Jurkat, Clone E6-1 (cell line): ENCODE measurements around the gene COL7A1.
A peak's percentile ranks its signal among the peaks of the same experiment; 100 is the strongest.
"Not testable (repeated sequence)": the region's sequence is repeated elsewhere in the genome, so short reads cannot be mapped to it uniquely, and the experiment has no call there.

Source experiments
- DNase-seq: peaks from one replicate; pipeline ENCODE4 v3.0.0-alpha.2; 2011; ENCODE audit warnings: low read depth, low spot score
- H3K4me3 ChIP-seq: 2 replicates; pipeline ENCODE4 v1.5.1; 2011; ENCODE audit warnings: mild to moderate bottlenecking, low read length, control low read depth, moderate library complexity

COL7A1 gene

DNA sequence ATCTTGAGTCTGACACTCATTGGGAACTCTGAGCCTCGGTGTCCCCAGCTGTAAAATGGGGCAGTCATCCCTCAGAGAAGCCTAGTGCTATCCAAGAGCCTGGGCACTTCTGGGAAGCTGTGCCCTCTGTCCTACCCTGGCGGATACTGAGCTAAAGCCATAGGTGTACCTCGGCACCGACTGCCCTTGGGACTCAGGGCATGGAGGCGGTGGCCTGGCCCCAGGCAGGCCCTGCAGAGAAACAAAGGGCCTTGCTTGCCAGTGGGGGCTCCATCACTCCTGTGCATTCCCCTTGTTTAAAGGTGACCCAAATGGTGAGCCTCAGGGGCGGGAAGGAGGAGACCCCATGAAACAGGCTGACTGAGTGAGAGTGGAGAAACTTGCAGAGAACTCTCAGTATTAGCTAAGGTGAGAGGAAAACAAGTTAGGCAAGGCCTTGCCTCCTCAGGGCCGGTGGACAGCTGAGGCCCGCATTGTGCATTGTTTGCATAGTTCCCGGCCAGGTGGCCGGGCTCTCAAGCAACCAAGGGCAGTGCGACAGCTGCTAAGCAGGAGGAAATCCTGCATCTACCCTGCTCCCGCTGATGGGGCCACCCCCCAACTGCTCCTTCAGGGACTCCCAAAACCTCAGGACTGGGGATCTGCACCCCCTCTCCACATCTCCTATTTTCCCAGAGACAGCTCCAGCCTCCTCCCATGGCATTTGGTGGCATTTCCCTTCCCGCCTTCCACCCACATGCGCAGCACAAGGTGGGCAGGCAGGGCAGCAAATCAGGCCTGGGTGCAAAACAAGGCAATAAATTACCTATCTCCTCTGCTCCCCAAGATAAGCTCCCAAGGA, 42.8 kb downstream of the COL7A1 start:
- no peak for DNase-seq
- H3K4me3 ChIP-seq: no peak overlapping the region

DNA sequence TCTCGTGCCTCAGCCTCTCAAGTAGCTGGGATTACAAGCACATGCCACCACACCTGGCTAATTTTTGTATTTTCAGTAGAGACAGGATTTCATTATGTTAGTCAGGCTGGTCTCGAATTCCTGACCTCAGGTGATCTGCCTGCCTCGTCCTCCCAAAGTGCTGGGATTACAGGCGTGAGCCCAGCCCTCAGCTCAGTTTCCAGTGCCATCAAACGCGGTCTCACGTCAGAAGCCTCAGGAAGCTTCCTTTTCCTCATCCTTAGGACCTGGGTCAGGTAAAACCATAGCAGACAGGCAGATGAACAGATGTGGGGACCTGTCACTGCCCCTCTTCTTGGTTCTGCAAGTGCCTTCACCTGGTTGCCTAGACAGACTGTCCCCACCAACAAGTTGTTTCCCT, 43.5 kb downstream of the COL7A1 start:
- H3K4me3 ChIP-seq, DNase-seq: not testable (repeated sequence)

DNA sequence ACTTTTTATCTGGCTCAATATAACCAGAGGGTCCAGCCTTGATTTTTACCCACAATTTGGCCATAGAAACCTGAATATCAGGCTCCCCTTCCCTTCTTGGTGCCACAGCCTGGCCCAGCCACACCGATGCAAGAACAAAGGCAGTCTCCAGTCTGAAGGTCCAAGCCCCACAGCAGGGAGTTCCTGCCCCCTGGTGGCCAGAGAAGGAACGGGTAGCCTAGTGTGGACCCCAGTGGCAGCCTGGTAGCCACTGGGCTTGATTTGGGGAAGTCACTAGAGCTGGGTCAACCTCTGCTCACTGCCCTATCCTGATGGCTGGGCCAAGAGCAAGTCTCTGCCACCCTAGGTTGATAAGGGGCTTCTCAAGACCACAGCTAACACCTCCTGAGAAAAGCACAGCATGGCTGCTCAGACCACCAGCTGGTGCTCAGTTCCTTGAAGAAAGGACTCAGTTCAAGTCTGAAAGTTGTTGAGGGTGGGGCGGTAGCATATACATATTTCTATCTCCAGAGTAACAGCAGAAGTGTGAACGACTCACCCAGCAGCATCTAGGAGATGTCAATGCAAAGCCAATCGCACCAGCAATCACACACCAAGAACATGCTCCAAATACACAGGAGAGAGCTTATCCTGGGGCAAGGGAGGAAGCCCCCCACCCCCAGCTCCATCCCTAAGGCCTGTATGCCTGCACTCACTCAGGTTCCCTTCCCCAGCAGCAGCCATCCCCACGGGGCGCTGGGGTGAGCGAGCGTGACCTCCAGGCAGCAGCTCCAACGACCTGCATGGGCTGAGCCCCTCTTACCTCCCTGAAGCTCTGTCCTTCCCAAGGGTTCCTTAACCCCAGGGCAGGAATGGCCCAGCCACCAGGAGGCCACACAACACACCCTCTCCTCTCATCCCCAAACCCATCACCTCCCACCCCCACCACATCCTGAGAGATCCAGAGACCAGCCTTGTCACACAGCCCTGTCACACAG, 46.1 kb downstream of the COL7A1 start:
- peak; percentile 58 for DNase-seq
- no peak overlapping the region for H3K4me3 ChIP-seq

DNA sequence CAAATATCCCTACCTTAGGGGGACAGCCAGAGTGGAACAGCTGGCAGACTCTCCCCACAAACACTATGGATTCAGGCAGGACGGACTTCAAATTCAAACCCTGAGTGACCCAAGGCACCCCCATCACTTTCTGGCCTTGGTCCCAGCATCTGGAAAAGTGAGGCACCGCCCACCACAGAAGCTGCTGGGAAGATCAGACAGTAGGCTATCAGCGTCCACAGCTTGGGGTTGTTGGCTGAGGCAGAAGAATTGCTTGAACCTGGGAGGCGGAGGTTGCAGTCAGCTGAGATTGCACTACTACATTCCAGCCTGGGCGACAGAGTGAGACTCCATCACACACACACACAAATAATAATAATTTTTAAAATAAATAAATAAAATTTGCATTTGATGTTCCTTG, 47.0 kb downstream of the COL7A1 start:
- H3K4me3 ChIP-seq: no peak overlapping the region
- DNase-seq: no peak

DNA sequence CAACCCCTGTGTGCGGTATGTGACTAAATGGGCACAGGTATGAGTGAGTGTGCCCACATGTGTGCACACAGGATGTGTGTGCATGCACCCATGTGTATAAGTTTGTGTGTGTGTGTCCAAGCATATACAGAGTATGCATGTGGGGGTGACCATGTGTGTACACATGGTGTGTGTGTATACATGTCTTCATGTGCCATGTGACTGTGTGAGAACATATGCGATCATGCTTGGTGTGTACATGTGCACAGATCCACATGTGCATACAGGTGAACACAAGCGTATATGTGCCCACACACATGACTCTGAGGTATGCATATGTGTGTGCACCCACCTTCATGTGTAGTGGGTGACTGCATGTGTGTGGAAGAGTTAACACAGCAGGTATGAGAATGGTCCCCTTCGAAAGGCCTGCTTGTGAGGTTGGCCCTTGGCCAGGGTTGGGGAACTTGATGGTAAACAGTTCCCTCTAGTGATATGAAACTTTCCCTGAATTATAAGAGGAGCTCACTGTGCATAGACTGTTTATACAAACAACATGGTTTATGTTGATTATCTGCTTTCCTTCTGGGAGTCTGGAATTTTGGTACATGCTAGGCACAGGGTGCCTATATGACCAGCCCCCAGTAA, 48.8 kb downstream of the COL7A1 start:
- H3K4me3 ChIP-seq: no peak overlapping the region
- no peak for DNase-seq

DNA sequence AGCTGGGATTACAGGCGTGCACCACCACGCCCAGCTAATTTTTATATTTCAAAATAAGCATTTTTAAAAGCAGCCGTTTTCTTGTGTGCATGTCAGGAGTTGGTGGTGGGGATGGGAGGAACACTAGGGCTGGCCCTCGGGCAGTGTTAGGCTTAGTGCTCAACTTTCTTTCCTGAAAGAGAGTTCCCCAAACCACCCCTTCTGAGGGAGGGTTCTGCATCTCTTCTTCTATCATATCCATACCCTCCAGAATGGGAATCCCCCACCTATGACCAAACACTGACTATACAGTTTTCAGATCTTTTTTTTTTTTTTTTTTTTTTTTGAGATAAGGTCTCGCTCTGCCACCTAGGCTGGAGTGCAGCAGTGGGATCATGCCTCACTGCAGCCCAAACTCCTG, 51.0 kb downstream of the COL7A1 start:
- no peak overlapping the region for H3K4me3 ChIP-seq
- DNase-seq: no peak

DNA sequence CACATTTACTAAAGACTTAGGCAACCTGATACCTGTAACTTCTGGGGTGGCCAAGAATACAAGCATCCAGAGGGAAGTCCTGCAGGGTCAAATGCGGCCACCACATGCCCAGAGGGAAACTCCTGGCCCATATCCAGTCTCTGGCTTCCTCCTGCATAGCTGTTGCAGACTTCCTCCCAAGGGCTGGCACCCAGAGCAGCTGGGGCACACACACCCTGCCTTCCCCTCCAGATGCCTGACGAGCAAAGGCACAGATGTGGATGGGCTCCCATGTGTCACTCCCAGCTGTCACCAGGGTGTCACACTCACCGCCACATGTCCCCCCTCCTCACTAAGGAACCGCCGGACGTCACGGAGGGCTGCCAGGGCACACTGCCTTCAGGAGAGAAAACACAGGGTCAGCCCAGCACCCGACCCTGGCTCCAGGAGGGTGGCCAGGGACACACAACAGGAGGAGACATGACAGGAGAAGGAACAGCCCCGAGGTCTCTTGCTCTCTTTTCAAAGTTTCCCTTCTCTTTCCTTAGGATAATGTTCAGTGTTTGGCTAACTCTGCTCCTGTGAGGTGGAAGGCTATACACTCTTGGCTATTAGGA, 51.8 kb downstream of the COL7A1 start:
- no peak overlapping the region for H3K4me3 ChIP-seq
- DNase-seq: no peak

DNA sequence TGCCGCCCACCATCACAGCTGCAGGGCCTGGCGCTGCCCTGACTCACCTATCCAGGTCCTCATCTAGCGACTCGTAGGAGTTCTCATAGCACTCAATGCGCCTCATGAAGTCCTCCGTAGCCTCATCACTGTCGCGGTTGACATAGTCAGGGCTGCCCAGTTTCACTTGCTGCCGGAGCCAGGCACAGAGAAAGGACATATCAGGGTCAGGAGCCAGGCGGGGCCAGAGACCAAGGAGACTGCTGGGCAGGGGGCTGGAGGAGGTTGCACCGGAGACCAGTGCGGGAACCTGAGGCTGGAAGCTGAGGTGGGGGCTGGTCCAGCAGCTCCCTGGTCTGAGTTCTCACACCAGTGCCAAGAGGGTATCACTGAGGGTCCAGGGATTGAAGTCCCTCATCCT, 56.7 kb downstream of the COL7A1 start:
- DNase-seq: no peak
- no peak overlapping the region for H3K4me3 ChIP-seq

DNA sequence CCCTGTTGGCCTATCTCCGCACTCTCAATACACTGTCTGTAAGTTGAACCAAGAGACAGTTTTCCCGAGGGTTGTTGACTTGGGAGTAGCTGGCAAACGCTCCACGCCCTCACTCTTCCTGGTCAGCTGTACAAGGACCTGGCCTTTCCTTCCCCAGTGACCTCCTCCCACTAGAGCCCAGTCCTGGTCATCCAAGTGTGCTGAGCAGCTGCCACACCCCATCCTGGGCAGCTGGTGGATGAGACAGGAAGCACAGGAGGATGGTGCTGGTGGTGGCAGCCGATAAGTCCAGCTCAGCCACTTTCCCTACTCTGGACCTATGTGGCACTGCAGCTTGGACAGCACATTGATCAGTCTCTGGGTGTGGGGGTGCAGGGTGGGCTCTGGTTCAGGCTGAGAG, 58.3 kb downstream of the COL7A1 start:
- no peak for DNase-seq
- H3K4me3 ChIP-seq: no peak overlapping the region

DNA sequence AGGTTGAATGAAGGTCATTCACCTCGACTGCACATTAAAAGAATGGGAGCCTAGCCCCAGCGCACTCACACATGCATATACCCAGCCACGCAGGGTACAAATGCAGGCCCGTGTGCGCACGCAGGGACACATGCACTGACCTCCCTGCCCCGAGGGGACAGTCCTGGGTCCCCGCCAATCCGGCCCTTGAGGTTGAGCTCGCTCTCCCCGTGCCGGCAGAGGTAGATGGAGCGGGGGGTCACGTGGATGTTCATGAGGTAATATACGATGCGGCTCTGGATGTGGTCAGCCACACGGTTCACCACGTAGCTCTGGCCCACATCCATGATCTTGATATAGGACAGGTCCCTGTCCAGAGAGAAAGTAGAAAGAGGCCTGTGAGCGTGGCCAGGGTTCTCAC, 59.0 kb downstream of the COL7A1 start:
- no peak overlapping the region for H3K4me3 ChIP-seq
- no peak for DNase-seq

DNA sequence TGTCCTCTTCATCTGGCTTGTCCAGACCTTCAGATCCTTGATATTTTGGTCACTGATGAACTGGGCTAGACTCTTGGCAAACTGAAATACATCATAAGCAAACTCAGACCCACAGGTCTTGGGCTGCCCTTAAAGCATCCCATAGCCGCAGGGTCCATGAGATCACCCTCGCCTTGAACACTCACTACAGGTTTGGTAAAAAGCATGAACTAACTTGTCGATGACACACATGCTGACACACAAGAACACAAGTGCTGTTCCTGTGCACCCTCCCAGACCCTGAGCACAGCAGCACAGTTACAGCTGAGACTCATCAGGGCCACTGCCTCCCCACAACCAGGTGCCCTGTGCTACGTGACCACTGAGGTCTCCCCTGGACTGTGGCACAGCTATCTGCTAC, 59.6 kb downstream of the COL7A1 start:
- no peak for DNase-seq
- H3K4me3 ChIP-seq: no peak overlapping the region

DNA sequence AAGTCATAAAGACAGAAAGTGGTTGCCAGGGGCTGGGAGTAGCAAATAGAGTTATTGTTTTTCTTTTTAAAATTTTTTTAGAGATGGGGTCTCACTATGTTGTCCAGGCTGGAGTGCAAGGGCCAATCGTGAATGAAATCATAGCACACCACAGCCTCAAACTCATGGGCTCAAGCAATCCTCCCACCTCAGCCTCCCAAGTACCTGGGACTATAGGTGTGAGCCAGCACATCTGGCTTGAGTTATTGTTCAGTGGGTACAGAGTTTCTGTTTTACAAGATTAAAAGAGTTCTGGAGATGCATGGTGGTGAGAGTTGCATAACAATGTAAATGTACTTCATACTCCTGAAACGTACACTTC, 62.2 kb downstream of the COL7A1 start:
- no peak for DNase-seq
- H3K4me3 ChIP-seq: no peak overlapping the region

DNA sequence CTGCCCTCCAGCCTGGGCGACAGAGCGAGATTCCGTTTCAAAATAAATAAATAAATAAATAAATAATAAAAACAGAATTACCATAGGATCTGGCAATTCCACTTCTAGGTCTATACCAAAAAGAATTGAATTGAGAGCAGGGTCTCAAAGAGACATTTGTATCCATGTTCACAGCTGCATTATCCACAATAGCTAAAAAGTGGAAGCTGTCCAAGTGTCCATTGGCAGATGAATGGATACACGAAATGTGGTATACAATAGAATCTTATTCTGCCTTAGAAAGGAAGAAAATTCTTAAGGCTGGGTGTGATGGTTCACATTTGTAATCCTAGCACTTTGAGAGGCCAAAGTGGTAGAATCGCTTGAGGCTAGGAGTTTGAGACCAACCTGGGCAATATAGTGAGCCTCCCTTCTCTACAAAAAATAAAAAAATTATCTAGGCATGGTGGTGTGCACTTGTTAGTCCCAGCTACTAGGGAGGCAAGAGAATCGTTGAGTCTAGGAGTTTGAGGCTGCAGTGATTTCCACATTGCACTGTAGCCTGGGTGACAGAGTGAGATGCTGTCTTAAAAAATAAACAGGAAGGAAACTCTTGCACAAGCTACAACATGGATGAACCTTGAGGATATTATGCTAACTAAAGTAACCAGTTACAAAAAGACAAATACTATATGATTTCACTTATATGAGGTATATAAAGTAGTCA, 62.7 kb downstream of the COL7A1 start:
- no peak overlapping the region for H3K4me3 ChIP-seq
- no peak for DNase-seq

DNA sequence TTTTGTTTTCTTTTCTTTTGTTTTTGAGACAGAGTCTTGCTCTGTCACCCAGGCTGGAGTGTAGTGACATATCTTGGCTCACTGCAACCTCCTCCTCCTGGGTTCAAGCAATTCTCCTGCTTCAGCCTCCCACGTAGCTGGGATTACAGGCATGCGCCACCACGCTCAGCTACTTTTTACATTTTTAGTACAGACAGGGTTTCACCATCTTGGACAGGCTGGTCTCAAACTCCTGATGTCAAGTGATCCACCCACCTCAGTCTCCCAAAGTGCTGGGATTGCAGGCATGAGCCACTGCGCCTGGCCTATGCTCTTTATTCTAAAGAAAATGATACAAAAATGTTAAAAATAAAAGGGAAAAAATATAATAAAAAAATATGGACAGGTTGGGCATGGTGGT, 64.4 kb downstream of the COL7A1 start:
- not testable (repeated sequence) for DNase-seq, H3K4me3 ChIP-seq

DNA sequence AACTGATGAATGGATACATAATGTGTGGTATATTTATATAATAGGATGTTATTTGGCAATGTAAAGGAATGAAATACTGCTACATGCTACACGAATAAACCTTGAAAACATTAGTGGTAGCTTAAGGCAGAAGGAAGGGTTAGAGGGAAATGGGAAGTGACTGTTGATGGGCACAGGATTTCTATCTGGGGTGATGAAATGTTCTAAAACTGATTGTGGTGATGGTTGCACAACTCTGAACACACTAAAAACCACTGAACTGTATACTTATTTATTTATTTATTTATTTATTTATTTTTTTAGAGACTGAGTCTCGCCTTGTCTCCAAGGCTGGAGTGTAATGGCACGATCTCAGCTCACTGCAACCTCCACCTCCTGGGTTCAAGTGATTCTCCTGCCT, 66.4 kb downstream of the COL7A1 start:
- DNase-seq: no peak
- no peak overlapping the region for H3K4me3 ChIP-seq

DNA sequence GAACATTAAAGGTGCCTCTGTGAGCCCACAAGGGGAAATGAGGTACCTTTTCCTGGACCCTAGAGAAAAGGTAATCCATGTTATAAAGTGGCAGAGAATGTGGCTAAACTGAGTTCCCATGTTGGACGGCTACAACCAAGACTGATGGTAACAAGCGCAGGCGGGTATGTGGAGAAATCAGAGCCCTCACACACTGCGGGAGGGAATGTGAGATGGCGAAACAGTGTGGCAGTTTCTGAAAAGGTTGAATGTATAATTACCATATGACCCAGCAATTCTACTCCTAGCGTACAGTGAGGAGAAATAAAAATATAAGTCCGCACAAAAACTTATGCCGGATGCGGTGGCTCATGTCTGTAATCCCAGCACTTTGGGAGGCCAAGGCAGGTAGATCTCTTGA, 67.1 kb downstream of the COL7A1 start:
- DNase-seq: no peak
- H3K4me3 ChIP-seq: no peak overlapping the region

DNA sequence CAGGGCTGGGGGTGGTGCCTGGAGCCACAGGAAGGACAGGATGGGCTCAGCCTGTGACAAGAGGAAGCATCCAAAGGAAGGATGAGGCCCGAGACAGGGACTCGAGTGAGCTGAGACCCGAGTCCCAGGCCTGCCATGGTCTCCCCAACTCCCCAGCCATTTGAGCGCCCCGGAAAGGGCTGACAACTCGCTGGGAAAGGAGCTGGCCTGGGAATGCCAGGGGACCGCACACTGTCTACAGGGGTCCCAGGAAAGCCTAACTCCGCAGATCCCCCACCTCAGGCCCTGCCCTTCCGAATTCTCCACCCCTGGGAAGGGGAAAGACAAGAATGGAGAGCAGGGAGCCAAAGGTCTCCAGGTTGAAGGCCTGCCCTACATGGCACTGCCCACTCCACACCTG, 70.2 kb downstream of the COL7A1 start:
- no peak for DNase-seq
- no peak overlapping the region for H3K4me3 ChIP-seq

DNA sequence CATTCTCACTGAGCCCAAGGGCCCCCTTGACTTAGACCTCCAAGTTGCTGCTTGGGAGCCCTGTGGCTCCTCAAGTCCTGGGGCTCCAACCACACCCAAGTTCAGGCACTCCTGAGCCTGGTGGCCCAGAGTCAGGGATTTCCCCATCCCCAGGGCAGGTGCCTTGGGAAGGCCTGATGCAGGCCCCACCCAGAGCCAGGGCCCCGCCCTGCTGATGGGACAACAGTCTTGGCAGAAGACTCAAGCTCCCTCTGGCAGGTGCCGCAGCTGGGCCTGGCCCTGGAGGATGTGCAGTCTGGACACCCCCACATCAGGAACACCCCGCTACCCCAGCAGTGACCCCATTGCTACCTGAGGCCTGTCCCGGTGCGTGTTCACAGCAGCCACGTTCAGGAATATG, 73.5 kb downstream of the COL7A1 start:
- DNase-seq: no peak
- no peak overlapping the region for H3K4me3 ChIP-seq

DNA sequence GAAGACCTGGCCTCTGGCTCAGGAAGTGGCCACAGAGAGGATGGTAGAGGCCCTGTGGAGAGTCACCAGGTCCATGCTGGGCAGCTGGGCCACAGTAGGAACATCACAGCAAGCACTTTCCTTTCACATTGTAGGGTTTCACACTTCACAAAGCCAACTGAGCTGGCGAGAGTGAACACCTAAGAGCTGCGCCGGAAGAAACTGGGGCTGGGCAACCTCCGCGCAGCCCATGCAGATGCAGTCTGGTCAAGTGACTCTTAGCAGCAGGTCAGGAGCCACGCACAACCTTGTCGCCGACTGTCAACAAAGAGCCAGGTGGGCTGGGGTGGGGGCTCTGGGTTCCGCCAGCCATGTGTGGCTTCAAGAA, 75.9 kb downstream of the COL7A1 start:
- no peak for DNase-seq
- H3K4me3 ChIP-seq: no peak overlapping the region
